Neural cell (in vitro differentiated cells): ENCODE measurements around the gene OR6M1. TPM values are rescaled to one million over a fixed set of nuclear protein-coding genes. Genes with fewer than 3 reads are reported as not detected.

Experiments used
- H2AFZ ChIP-seq: fragments of 200-600, 300-800 bp; sonication (generic), shearing (Covaris generic); 2 replicates; pipeline ENCODE4 v1.6.0; 2014; ENCODE audit warnings: low read depth, mild to moderate bottlenecking, antibody characterized with exemption, low read length, moderate library complexity
- H3F3A ChIP-seq: fragments of 200-600 bp; shearing (Covaris generic); 2 replicates; pipeline ENCODE4 v1.6.1; 2016; ENCODE audit warnings: mild to moderate bottlenecking, moderate library complexity, mixed read lengths, antibody characterized with exemption, low read length; ENCODE audit not compliant: insufficient read depth, poor library complexity, severe bottlenecking
- H3K27ac ChIP-seq: fragments of 200-600, 300-800 bp; sonication (generic), shearing (Covaris generic); 2 replicates; pipeline ENCODE4 v1.5.1; 2014; ENCODE audit warnings: mild to moderate bottlenecking, low read length, moderate library complexity
- H3K27me3 ChIP-seq: fragments of 300-800, 200-600 bp; sonication (generic), shearing (Covaris generic); 2 replicates; pipeline ENCODE4 v1.6.0; 2014; ENCODE audit warnings: mild to moderate bottlenecking, low read depth, low read length, moderate library complexity; ENCODE audit not compliant: insufficient read depth
- H3K36me3 ChIP-seq: fragments of 300-800, 200-600 bp; sonication (generic), shearing (Covaris generic); 2 replicates; pipeline ENCODE4 v1.5.1; 2014; ENCODE audit warnings: mild to moderate bottlenecking, antibody characterized with exemption, low read length, moderate library complexity; ENCODE audit not compliant: insufficient read depth
- H3K4me2 ChIP-seq: fragments of 300-800, 200-600 bp; sonication (generic), shearing (Covaris generic); 2 replicates; pipeline ENCODE4 v1.6.0; 2014; ENCODE audit warnings: mild to moderate bottlenecking, low read length
- H3K4me3 ChIP-seq: fragments of 300-800, 200-600 bp; sonication (generic), shearing (Covaris generic); 2 replicates; pipeline ENCODE4 v1.5.1; 2014; ENCODE audit warnings: mild to moderate bottlenecking, low read length, moderate library complexity
- H3K79me2 ChIP-seq: fragments of 200-600 bp; shearing (Covaris generic); replicated peaks from 2 replicates; pipeline ENCODE4 v1.6.0; 2014; ENCODE audit warnings: mild to moderate bottlenecking, low read length, moderate library complexity; ENCODE audit not compliant: insufficient read depth
- H3K9ac ChIP-seq: fragments of 300-800, 200-600 bp; sonication (generic), shearing (Covaris generic); 2 replicates; pipeline ENCODE4 v1.6.1; 2016; ENCODE audit warnings: mild to moderate bottlenecking, low read length, mixed read lengths
- H3K9me2 ChIP-seq: fragments of 200-600 bp; shearing (Covaris generic); 2 replicates; pipeline ENCODE4 v1.6.1; 2016; ENCODE audit warnings: mild to moderate bottlenecking, low read length, mixed read lengths; ENCODE audit not compliant: insufficient read depth
- H3K9me3 ChIP-seq: fragments of 200-600, 300-800 bp; sonication (generic), shearing (Covaris generic); 2 replicates; pipeline ENCODE4 v1.6.1; 2016; ENCODE audit warnings: mild to moderate bottlenecking, mixed run types, low read length, moderate library complexity, mixed read lengths
- H4K20me1 ChIP-seq: fragments of 200-600 bp; shearing (Covaris generic); 2 replicates; pipeline ENCODE4 v1.6.1; 2016; ENCODE audit warnings: mild to moderate bottlenecking, mixed run types; ENCODE audit not compliant: insufficient read depth
- CTCF ChIP-seq: fragments of 450-650 bp; IDR thresholded peaks from 2 replicates; pipeline ENCODE4 v1.5.1; 2014; ENCODE audit warnings: antibody characterized with exemption, mild to moderate bottlenecking, moderate library complexity; ENCODE audit not compliant: poor library complexity, severe bottlenecking
- EP300 ChIP-seq: fragments of 450-650 bp; conservative IDR thresholded peaks from 2 replicates; pipeline ENCODE4 v1.6.1; 2014; ENCODE audit warnings: antibody characterized with exemption, mild to moderate bottlenecking, moderate library complexity; ENCODE audit not compliant: poor library complexity, severe bottlenecking
- EZH2 ChIP-seq: fragments of 200-600, 300-800 bp; shearing (Covaris generic), sonication (generic); IDR thresholded peaks from 2 replicates; pipeline ENCODE4 v1.6.1; 2014; ENCODE audit warnings: antibody characterized with exemption, low read length, borderline replicate concordance, mild to moderate bottlenecking; ENCODE audit not compliant: insufficient read depth, poor library complexity, severe bottlenecking
- MXI1 ChIP-seq: fragments of 450-650 bp; conservative IDR thresholded peaks from 2 replicates; pipeline ENCODE4 v1.6.1; 2014; ENCODE audit warnings: antibody characterized with exemption, mild to moderate bottlenecking; ENCODE audit not compliant: poor library complexity, severe bottlenecking
- POLR2AphosphoS5 ChIP-seq: IDR thresholded peaks from 2 replicates; pipeline ENCODE4 v1.6.1; 2012
- RAD21 ChIP-seq: fragments of 450-650 bp; conservative IDR thresholded peaks from 2 replicates; pipeline ENCODE4 v1.6.1; 2014; ENCODE audit warnings: antibody characterized with exemption, mild to moderate bottlenecking, moderate library complexity
- REST ChIP-seq: IDR thresholded peaks from 2 replicates; pipeline ENCODE4 v1.6.1; 2012; ENCODE audit warnings: borderline replicate concordance
- SMC3 ChIP-seq: fragments of 450-650 bp; conservative IDR thresholded peaks from 2 replicates; pipeline ENCODE4 v1.6.1; 2014; ENCODE audit warnings: antibody characterized with exemption, mild to moderate bottlenecking, moderate library complexity; ENCODE audit not compliant: poor library complexity
- TAF1 ChIP-seq: IDR thresholded peaks from 2 replicates; pipeline ENCODE4 v1.6.1; 2012; ENCODE audit warnings: low read depth
- polyA plus RNA-seq: library from polyadenylated mRNA; depleted of rRNA; stranded (reverse); fragments of >200 nt; gene quantifications from 2 replicates; pipeline ENCODE4 v1.2.3, GENCODE V29; 2014

OR6M1 gene
- polyA plus RNA-seq, 1 donor from 2014 or later: not detected

GRCh38 chr11:123775715-123776549, 30.2 kb downstream of the OR6M1 start:
- Histone ChIP-seq H3K36me3 (no peaks in the 10 kb centered on the region), H3K27me3 (no peaks in the 10 kb centered on the region), H3K27ac (no peak overlapping the region), H3K9me2 (no peaks in the 10 kb centered on the region), H3K4me3 (no peak overlapping the region), H3K9ac (no peak overlapping the region), H2AFZ (no peak overlapping the region), H4K20me1 (no peaks in the 10 kb centered on the region), H3K4me2 (no peak overlapping the region), H3K9me3 (no peaks in the 10 kb centered on the region), H3K79me2 (no peaks in the 10 kb centered on the region), H3F3A (no peaks in the 10 kb centered on the region)
- TF ChIP-seq SMC3 (no peak), CTCF (no peak), TAF1 (no peak), REST (no peak), RAD21 (no peak), EZH2 (no peak), POLR2AphosphoS5 (no peak), MXI1 (no peak), EP300 (no peak)

- Histone ChIP-seq H3K27me3 (no peaks in the 10 kb centered on the region), H3K4me2 (no peak overlapping the region), H3K9me3 (no peaks in the 10 kb centered on the region), H3F3A (no peaks in the 10 kb centered on the region), H3K9ac (no peak overlapping the region), H3K27ac (no peak overlapping the region), H3K79me2 (no peaks in the 10 kb centered on the region), H3K9me2 (no peaks in the 10 kb centered on the region), H2AFZ (no peak overlapping the region), H3K4me3 (no peak overlapping the region), H3K36me3 (no peaks in the 10 kb centered on the region), H4K20me1 (no peaks in the 10 kb centered on the region)
- TF ChIP-seq POLR2AphosphoS5 (no peak), MXI1 (no peak), RAD21 (no peak), SMC3 (no peak), TAF1 (no peak), CTCF (no peak), EZH2 (no peak), EP300 (no peak), REST (no peak)
These were observed 30.9 kb downstream of the OR6M1 start for GRCh38 chr11:123775289-123775688.
